HG03097 (cell line): ENCODE results near the gene LRRK2.
A peak's percentile ranks its signal among the peaks of the same experiment; 100 is the strongest.
"Not testable (repeated sequence)": the region's sequence is repeated elsewhere in the genome, so short reads cannot be mapped to it uniquely, and the experiment has no call there.

Experiments used
- ATAC-seq: cut with Tn5 transposase; IDR thresholded peaks from one replicate; pipeline ENCODE4 v1.9.1; 2021; ENCODE audit not compliant: unreplicated experiment, low FRiP score

Gene LRRK2

DNA sequence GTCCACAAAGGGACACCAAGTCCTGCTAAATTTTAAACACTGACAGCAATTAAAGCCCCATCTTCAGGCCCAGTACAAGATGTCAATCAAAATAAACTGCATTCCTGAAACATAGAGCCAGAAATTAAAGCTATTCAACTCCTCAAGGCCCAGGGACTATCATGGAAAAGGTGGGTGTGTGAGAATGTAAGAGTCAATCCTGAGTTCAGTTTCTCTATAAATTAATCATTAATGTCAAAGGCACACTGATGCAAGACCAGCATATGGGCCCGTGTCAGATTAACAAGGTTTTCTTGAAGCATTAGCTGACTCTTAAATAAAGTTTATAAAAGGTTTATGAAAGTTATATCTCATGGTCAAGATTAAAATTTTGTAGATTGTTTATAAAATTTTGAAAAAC lies 13.6 kb upstream of the LRRK2 start:
- not testable (repeated sequence) for ATAC-seq

DNA sequence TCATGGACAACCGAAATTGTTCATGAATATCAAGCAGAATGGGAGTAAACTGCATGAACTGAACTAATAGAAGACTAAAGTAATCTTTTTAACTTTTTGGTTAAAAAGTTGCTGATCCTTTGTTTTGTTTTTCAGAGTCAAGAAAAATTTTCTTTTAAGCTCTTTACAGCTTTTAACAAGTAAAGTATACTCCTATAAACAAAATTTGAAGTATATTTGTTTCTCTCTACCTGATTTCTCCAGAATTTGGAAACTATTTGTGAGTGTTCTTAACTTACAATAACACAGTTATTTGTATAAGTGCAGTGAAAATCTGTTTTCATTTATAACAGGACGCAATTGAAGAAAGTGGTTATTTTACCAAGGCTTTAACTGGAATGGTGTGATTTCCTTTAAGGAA lies 12.2 kb upstream of the LRRK2 start:
- no peak for ATAC-seq

DNA sequence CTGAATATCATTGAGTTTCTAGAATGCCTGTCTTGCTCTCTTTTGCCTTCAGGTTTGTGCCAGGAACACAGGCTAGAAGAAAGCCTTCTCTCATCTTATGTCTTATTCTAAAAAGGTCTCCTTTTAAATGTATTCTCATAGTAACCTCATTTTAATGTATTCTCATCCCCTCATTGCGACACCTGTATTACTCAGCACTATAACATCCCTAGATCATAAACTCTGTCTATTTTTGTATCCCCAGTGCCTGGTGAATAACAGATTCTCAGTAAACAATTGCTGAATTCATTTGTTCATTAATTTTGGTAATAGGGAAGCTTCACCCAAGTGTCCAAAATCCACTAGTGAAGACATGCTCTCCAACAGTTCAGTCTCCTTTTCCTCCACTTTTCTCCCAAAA lies 8.8 kb upstream of the LRRK2 start:
- ATAC-seq, result no peak

DNA sequence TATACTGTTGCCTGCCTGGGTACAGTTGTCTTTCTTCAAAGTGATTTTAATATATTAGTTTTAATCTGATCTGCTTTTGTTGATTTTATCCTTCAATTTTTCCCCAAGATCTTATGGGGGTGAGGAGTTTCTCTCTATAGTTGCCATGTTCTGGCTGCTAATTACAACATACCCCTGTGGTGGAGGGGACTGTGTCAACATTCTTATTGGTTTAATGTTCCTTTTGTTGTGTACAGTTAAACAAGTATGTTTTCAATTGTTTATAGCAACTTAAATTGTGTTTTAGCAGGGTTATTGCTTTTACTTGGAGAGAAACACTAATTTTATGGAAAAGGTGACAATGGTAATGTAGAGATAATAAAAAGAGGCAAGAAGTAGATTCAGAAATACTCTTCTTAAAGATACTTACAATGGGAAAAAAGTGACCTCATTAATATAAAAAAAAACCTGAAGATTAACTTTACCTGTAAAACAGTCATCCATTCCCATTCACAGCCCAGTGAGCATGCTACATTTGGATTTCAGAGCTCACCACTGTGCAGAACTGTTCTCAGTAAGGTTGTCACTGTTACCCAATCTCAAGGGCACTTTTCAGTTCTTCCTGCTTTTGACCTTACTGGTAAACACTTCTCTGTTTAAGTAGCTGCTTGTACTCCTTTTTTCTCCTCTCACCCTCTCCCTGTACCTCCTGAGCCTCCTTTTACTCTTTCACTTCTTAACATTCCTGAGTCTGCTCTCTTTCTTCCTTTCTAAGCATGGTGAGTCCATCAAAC lies 8.1 kb upstream of the LRRK2 start:
- no peak for ATAC-seq

DNA sequence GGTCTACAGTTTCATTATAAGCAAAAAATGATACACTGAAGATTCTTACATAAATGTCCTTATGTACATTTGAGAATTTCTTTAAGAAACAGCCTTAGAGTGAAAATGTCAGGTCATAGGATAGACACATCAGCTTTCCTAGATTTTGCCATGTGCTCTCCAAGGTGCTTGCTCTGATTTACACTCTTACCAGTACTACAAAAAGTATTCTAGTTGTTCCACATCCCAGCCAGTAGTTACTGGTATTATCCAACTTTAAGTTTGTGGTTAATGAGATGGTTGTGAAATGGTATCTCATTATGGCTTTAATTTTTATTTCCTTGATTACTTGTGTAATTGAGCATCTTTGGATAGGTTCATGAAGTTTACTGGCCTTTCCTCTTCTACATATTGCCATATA lies 5.0 kb upstream of the LRRK2 start:
- ATAC-seq, result no peak

DNA sequence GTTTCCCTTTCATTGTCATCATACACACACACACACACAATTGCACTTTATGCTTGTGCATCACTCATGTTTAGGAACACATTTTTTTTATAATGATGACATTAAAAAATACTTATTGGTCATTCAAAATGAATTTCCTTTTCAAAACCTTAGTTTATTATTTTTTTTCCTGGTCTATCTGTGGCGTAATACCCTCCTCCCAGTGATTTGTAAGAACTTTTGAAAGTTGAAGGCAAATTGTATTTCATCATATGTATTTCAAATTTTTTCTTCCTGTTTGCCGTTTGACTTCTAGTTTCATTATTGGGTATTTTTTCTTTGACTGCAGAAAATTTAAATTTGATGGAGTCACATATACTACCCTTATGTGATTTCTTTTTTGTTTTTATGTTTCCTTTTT lies 2.5 kb upstream of the LRRK2 start:
- ATAC-seq, result no peak

DNA sequence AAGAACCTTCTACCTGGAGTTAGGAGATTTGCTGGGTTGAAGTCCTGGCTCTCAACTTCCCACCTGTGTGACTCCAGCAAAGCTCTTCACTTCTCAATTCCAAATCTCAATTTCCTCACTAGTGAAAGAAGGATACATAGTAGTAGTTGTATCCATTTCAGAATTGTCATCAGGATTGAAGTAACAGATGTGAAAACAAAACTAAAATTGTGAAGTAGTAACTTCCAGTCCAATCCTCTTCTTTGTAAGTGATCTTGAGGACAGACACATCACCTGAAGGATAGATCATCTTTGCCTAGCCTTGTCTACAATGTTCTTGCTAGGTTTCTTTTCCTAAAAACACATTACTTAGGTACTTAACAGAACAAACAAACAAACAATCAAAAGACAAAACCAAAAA lies 1.2 kb upstream of the LRRK2 start:
- ATAC-seq, result no peak

DNA sequence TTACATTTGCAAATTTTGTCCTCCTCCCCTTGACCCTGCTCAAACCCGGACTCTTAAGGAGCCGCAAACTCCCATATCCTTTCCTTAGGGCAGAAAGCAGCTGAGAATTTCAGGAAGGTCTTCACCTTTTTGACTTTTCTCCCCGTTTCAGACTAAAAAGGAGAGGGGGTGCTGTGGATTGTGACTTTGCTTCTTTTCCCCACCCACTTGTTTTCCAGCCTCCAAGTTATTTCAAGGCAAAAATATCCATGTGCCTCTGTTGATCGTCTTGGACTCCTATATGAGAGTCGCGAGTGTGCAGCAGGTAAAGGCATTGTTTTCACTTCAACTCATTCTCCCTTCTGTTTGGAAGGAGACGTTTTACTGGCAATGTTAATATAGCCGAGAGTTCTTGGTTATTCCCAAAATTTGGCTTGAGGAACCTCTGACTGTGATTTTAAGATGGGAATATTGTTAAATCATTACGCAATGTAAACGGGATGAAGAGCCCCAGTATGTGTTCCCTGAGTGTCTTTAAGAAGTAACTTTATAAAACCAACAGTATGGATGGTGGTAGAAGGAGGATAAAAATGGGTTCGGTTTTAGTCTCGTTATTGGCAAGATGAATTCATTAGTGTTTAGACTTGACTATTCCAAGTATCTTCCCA lies 663 bp downstream of the LRRK2 start:
- ATAC-seq, result no peak

DNA sequence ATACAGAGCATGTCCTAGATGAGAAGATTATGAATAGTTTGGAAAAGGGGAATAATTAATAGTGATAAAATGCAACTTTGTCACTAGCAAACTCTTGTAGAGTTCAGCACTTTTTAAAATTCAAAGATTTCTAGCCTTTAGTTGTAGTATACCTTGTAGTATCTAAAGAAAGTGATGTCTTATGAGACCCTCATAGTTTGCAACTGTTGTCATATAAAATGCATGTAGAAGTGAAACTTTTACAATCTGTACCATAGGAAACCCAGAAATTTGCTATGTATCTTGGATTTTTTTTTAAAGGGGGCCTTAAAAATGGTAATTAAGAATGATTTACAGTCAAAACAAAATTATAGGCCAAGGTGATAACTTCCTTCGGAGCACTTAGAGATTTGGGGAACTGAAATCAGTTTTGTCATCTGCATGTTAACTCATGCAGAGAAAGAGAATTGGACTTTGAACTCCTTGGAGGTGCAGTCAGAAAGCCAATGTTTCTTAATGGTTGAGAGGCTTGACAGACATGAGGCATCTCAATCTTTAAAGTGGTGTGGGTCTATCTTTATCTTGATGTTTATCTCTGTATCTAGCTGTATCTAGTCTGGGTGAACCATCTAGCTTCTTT lies 1.3 kb downstream of the LRRK2 start:
- ATAC-seq, result peak; percentile 59

DNA sequence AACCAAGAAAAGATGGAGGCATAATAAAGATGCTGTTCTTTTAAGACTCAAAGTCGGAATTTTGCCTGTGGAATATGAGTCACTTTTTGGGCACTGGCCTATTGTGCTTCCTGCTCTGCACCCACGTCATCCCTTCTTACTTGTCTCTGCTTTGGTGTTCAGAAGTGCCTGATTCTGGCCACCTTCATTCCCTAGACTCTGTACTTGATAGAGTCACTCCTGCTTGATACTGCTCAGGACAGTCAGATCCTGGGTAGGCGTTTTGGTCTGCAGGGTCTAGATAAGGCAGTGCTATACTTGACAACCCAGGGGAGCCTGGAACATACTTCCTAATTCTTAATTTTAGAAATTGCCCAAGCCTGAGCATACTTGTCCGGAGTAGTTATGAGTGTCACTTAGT lies 1.9 kb downstream of the LRRK2 start:
- no peak for ATAC-seq

DNA sequence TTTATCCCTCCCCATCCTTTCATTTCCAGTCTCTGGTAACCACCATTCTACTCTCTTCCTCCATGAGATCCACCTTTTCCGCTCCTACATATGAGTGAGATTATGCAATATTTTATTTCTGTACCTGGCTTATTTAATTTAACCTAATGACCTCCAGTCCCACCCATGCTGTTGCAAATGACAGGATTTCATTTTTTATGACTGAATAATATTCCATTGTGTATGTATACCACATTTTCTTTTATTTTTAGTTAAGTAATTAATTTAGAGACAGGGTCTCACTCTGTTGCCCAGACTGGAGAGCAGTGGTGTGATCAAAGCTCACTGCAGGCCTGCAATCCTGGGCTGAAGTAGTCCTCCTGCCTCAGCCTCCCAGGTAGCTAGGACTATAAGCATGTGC lies 2.6 kb downstream of the LRRK2 start:
- ATAC-seq, result no peak

DNA sequence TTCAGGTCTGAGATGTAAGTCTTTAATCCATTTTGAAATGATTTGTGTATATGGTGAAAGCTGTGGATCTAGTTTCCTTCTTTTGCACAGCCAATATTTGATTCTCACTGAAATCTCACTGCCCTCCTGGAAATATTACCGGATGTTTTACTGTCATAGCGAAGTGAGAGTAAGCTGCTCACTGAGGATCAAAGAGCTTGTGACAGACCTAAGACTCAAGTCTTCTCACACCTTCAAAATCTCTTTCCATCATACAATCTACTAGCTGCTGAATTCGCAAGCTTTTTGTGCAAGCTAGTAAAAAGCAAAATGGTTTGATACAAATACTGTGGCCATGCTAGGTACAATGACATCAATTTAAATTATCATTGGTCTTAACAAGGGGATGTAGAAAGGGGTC lies 3.9 kb downstream of the LRRK2 start:
- ATAC-seq, result no peak

DNA sequence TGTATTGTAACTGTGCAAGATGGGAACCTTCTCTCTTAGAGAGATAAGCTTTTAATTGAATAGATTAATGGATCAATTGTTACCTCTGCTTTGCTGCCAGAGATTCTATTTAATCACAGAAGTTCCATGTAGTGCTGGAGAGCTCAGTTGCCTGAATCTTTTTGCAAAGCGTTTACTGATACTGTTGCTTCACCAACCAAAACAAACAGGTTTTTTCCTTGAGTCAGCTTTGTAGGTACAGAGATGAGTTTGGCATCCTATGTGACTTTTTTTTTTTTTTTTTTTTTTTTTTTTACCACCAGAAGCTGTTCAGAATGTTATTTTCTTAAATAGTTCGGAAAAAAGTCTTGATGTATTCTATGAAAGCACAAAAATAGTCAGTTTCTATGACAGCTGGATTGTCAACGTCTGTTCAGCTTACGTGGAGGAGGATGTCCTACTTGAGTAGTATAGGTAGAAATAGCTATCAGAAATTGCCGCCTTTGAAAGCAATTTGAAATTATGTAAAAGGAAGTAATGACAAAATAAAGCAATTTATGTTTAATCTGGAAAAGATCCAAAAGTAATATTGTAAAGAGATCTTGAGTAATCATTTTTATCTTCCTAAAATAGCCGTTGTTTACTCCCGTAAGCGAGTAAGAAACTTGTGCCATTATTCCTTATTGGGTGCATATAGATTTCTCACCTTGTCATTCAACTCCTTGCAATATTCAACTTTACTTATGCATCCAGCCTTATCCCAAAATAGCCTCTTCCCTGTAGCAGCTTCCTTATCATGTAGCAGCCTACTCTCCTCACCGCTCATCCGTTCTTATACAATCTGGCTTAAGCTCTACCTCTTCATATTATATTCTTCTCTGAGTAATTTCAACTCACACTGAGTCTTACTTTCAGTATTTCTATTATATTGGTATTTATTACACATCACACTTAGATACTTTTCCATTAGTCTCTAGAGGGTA lies 5.2 kb downstream of the LRRK2 start:
- no peak for ATAC-seq

DNA sequence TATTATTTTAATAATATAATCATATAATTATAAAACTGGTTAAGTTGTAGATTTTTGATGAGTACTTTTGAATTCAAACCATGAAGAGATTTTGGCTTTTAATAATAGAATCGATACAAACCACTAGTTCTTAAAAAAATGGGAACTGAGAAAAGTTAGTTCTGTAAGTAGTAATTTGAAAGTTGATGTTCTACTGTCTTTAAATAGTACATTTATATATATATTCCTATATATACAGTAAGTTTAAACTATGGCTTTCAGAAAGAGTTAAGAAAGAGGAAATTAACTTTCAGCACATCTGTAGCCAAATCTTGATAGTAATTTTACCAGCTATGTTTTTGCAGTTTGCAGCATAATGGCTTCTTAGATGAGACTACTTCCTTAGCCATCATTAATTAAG lies 7.8 kb downstream of the LRRK2 start:
- ATAC-seq, result no peak

DNA sequence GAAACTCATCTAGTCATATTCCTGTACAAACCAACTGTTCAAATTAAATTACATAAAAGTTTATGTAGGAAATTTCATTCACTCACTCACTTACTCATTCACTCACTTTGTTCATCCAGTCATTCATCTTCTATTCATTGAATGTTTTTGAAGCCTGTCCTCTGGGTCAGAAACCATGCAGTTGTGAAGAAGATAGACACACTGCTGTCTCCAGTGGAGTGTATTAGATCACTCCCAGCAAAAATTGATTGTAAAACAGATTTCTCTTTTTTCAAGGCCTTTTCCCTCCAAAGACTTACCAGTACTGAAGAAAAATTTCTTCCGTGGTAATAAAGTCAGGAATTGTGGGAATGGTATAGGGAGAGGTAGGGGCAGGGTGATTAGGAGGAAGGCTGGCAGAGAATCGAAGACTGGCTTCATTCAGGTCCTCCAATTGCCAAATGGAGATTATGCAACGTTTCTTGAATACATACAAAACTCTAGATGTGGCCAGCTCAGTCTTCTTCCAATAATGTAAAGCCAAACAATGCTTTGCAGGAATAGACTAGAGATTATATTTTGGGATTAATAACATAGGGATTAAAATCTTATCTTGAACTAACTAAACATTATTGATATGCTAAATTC lies 9.1 kb downstream of the LRRK2 start:
- ATAC-seq, result no peak

DNA sequence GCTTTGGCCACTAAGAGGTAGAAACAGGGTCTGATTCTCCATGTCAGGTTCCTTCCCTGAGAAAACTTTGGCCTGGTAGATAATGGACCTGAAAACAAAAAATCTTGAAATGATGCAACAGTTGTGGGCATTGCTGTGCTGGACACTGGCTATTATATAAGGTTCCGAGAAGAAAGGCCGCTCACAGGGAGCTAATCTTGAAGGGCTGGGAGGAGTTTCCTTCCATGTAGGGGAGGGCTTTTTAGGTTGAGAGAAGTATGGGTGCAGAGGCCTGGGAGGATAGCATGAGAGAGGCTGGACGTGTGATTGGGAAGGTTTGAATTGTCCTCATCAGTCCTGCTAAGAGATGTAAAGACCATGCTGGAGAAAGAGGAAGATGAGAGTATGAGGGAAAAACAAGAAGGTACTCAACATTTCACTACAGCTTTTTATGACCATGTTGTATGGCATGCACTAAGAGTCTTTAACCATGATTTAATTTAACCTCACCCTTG lies 11.6 kb downstream of the LRRK2 start:
- no peak for ATAC-seq

DNA sequence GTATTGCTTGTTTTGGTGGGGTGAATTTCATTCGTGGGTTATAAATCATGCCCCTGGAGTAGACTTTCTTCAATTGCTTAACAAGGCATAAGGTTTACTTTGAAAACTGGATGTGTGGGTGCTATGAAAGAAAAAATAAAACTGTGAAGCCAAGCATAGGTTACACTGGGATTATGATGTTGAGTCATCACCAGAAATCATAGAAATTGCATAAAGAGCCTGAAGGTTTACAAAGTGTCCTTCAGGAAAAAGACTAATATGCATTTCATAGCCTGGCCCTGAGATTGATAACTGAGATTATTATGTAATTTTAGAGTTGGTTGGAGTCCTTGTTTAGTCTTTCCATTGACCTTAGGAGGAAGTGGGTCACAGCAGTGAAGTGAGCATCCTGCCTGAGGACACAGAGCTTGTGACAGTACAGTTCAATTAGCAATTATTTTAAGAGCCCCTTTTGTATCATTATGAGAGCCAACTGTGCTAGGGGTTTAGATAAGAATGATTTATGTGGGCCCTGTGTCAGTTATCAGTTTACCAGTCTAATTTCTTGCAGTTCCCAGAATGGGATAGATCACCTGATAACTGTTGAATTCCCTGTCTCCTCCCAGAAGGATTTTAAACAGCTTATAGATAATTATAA lies 13.6 kb downstream of the LRRK2 start:
- ATAC-seq, result no peak

DNA sequence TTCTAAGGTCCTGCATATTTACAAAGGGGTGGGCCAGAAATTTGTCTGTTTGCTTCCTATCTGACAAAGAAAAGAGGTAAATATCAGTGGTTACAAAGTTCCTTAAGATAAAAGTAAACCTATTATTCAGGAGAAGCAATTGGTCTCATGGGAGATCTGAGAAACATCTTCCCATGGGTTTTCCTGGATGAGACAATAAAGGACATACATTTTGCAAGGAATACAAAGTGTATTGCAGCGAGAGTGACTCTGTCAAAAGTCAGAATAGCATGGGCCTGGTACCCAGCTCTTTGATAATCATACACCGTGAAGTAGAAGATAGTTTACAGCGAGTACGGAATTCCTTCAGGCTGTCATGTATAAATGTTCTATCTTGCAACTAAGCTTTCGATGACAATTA lies 14.2 kb downstream of the LRRK2 start:
- ATAC-seq, result no peak

DNA sequence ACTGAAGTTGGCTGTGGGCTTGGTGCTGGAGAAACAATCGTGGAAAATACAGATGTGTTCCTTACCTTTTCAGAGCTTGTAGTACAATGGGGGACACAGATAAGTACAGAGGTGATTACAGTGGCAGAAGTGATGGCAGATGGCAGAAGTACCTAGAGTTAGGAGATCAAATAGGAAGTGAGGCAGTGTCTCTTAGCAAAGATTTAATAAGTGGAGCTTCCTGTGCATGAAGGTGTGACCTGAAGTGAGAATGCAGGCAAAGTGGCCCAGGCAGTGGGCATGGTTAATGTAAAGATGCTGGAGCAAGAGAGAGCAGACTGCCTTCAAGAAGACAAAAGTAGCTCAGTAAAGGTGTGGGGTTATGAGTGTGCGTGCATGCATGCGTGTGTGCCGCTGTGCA lies 16.0 kb downstream of the LRRK2 start:
- ATAC-seq, result no peak

DNA sequence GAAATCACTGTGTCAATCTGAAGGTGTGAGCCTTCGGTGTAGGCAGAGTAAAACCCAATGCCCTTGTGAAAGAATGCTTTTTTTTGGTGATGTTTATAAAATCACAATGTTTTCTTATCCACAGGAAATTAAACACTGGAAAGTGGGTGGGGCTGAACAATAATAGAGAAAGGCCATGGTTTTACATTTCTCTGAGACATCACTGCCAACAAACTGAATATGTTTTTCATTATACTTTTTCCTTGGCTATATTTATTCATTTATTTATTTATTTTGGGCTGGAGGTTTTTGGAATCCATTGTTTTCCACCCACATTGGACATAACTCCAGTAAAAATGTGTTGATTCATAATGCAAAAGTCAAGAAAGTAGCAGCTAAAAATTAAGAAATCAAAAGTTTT lies 16.9 kb downstream of the LRRK2 start:
- ATAC-seq, result no peak
